SK-N-SH (cell line): Measurements from ENCODE around the gene APOO.
"Not testable (repeated sequence)": the region's sequence is repeated elsewhere in the genome, so short reads cannot be mapped to it uniquely, and the experiment has no call there.

Experiments used
- CHD2 ChIP-seq: fragments of 150-350 bp; IDR thresholded peaks from 2 replicates; pipeline ENCODE4 v1.6.1; 2018; ENCODE audit warnings: low read length; ENCODE audit not compliant: partially characterized antibody
- CTCF ChIP-seq: fragments of 200-600 bp; sonication (generic); IDR thresholded peaks from 2 replicates; pipeline ENCODE4 v1.6.1; 2017; ENCODE audit warnings: antibody characterized with exemption, mild to moderate bottlenecking, moderate library complexity
- EP300 ChIP-seq, 2 experiments: IDR thresholded peaks; 2 replicates each; pipeline versions ENCODE4 v1.4.0 to v1.6.1; 2012; ENCODE audit warnings: borderline replicate concordance in 1 of 2, low read depth in 1 of 2, low read length in 1 of 2
- EZH2phosphoT487 ChIP-seq: fragments of 200-600 bp; sonication (generic); IDR thresholded peaks from 2 replicates; pipeline ENCODE4 v1.6.1; 2017; ENCODE audit warnings: low read depth, mixed run types, mild to moderate bottlenecking, antibody characterized with exemption, moderate library complexity, borderline replicate concordance
- FOSL2 ChIP-seq: IDR thresholded peaks from 2 replicates; pipeline ENCODE4 v1.4.0; 2012; ENCODE audit warnings: low read depth, mild to moderate bottlenecking, moderate library complexity, borderline replicate concordance
- MEF2A ChIP-seq: IDR thresholded peaks from 2 replicates; pipeline ENCODE4 v1.4.0; 2012; ENCODE audit warnings: low read depth, borderline replicate concordance
- NRF1 ChIP-seq: IDR thresholded peaks from 2 replicates; pipeline ENCODE4 v1.6.1; 2012; ENCODE audit warnings: low read depth, mild to moderate bottlenecking, low read length
- RAD21 ChIP-seq: IDR thresholded peaks from 2 replicates; pipeline ENCODE4 v1.6.1; 2012; ENCODE audit warnings: mild to moderate bottlenecking, low read length
- RCOR1 ChIP-seq: fragments of 150-350 bp; IDR thresholded peaks from 2 replicates; pipeline ENCODE4 v1.6.1; 2017; ENCODE audit warnings: antibody characterized with exemption, low read length
- RXRA ChIP-seq: IDR thresholded peaks from 2 replicates; pipeline ENCODE4 v1.4.0; 2012; ENCODE audit warnings: low read depth, mild to moderate bottlenecking, borderline replicate concordance
- TCF12 ChIP-seq: IDR thresholded peaks from 2 replicates; pipeline ENCODE4 v1.4.0; 2012
- USF1 ChIP-seq: IDR thresholded peaks from 2 replicates; pipeline ENCODE4 v1.4.0; 2012; ENCODE audit warnings: low read depth, borderline replicate concordance
- YY1 ChIP-seq: IDR thresholded peaks from 2 replicates; pipeline ENCODE4 v1.4.0; 2012; ENCODE audit warnings: low read depth, mild to moderate bottlenecking
- TF ChIP-seq, protein P1 (sequence below): IDR thresholded peaks from 2 replicates; pipeline ENCODE4; 2012

- not testable (repeated sequence) for TF ChIP-seq NRF1; CTCF; EZH2phosphoT487; CHD2; MEF2A; USF1; RCOR1; RXRA; YY1; TCF12; FOSL2; RAD21; EP300 (IDR thresholded peaks at IDR 0.05; ENCODE audit: borderline replicate concordance in 1 of 2, low read depth in 1 of 2, low read length in 1 of 2)
- TF ChIP-seq, protein P1, sequence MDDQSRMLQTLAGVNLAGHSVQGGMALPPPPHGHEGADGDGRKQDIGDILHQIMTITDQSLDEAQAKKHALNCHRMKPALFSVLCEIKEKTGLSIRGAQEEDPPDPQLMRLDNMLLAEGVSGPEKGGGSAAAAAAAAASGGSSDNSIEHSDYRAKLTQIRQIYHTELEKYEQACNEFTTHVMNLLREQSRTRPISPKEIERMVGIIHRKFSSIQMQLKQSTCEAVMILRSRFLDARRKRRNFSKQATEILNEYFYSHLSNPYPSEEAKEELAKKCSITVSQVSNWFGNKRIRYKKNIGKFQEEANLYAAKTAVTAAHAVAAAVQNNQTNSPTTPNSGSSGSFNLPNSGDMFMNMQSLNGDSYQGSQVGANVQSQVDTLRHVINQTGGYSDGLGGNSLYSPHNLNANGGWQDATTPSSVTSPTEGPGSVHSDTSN: not testable (repeated sequence)
Measured at GRCh38 chrX:23894993-23895392, 12.7 kb downstream of the APOO start.
